Right forelimb (tissue), 1 donor: Measurements from ENCODE around the gene TBCA.
"Not testable (repeated sequence)": the region's sequence is repeated elsewhere in the genome, so short reads cannot be mapped to it uniquely, and the experiment has no call there.

Experiments
- DNase-seq: peaks from one replicate; pipeline ENCODE4 v3.0.0-alpha.2; 2018

TBCA gene

DNA sequence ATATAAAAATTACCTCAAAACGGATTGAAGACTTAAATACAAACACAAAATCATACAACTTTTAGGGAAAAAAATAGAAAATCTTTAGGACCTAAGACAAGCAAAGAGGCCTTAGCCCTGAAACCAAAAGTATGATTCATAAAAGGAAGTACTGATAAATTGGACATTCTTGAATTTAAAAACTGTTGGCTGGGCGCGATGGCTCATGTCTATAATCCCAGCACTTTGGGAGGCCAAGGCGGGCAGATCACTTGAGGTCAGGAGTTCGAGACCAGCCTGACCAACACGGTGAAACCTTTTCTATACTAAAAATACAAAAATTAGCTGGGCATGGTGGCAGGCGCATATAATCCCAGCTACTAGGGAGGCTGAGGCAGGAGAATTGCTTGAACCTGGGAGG is 76.6 kb downstream of the TBCA start:
- not testable (repeated sequence) for DNase-seq

DNA sequence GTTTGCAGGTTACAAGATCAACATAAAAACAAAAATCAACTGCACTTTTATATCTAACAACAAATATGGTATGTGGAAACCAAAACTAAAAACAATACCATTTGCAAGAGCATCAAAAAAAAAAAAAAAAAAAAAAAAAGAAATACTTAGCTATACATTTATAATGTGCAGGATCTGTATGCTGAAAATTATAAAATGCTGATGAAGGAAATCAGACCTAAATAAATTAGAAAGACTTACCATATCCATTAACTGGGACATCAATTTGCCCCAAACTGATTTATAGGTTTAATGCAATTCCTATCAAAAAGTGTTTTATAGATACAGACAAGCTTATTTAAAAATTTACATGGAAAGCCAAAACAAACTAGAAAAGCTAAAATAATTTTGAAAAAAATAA is 77.2 kb downstream of the TBCA start:
- DNase-seq, result no peak

DNA sequence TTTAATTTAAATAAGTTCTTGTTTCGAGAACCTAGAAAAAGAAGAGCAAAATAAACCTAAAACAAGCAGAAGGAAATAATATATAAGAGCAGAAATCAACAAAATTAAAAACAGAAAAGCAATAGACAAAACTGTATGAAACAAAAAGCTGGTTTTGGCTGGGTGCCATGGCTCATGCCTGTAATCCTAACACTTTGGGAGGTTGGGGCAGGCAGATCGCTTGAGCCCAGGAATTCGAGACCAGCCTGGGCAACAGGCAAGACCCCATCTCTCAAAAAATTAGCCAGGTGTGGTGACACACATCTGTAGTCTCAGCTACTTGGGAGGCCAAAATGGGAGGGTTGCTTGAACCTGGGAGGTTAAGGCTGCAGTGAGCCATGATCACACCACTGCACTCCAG is 78.4 kb downstream of the TBCA start:
- no peak for DNase-seq

DNA sequence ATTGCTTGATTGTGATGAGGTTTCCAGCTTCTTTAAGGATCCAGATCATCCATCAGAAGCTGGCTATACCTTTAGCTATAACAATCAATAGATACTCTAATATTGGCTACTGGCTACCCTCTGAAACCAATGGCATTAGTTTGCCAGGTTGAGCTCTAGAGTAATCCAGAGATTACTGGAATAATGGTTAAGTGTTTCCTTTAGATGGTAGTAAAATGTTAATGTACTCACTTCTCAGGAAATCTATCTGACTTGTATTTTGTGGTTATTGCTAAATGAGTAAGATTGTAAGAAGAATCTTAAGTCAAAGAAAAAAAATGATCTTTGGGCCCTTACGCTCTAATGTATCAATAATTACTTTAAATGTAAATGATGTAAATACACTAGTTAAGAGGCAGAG is 80.0 kb downstream of the TBCA start:
- DNase-seq, result no peak

DNA sequence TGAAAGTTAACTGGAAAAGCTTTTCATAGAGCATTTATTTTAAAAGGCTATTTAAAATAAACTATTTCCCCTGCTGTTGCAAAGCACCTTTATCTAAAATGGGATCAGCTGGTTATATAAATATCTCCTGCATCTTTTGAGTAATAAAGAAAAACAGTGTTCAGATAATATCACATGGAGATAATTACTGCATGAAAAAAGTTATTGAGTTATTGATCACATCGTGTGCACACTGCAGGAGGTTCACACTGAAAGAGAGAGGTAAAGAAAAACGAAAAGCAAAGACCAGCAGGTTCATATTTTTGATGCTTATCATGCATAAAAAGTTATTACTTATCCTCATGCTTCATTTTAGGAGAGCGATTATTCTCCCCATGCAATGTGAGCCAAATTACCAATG is 82.2 kb downstream of the TBCA start:
- no peak for DNase-seq

DNA sequence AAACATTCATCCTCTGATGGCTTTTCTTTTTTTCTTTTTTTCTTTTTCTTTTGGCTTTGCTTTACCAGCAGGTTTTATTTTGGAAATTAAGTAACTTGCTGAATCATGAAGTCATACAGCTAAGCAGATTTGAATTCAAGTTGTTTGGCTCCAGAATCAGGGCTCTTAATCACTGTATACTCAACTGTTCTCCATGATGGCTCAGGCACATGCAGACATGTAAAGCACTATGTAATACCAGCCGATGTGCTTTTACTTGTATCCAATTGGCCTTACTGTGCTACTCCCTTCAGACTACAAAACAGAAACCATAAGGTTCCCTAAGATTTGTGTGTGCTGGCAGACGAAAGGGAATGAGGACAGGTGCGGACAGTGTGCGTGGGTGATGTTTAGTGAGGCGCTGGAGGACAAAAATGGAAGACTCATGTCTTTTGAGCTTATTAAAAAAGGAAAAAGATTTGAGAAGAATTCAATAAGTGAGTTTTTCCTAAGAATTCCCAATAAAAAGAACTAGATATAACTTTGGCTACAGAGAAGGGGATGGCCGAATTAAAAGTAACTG is 92.9 kb downstream of the TBCA start:
- no peak for DNase-seq

DNA sequence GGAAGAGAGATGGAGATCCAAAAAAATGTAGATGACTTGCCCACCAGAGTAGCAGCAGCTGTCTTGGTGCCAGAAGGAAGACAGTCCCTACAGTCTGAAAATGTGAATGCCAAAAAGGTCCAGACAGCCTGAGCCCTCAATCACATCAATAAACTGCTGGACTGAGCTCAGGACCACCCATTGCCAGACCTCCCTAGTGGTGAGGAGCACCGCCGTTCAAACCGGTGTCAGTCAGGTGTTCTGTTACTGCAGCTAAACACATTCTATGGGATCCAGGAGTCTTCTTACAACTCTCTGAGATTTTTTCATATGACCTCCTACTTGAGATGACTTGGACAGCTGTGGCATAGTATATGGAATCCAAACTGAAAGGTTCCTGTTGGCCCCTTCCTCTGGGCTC is 105.6 kb downstream of the TBCA start:
- DNase-seq, result no peak

DNA sequence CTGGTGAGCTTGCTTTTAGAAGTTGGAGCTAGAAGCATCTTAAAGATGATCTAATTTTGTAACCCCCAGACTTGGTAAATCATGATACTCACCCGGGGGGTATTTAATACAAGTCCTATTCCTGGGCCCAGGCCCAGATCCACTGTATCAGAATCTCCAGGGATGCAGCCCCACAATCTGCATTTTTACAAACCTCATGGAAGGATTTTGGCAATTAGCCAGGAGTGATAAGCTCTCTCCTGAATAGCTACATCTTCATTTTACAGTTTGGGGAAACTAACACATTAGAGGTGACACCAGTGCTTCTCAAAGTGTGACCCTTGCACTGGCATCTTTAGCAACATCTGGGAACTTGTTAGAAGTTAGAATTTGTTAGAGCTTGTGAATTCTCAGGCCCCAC is 106.5 kb downstream of the TBCA start:
- DNase-seq, result no peak

DNA sequence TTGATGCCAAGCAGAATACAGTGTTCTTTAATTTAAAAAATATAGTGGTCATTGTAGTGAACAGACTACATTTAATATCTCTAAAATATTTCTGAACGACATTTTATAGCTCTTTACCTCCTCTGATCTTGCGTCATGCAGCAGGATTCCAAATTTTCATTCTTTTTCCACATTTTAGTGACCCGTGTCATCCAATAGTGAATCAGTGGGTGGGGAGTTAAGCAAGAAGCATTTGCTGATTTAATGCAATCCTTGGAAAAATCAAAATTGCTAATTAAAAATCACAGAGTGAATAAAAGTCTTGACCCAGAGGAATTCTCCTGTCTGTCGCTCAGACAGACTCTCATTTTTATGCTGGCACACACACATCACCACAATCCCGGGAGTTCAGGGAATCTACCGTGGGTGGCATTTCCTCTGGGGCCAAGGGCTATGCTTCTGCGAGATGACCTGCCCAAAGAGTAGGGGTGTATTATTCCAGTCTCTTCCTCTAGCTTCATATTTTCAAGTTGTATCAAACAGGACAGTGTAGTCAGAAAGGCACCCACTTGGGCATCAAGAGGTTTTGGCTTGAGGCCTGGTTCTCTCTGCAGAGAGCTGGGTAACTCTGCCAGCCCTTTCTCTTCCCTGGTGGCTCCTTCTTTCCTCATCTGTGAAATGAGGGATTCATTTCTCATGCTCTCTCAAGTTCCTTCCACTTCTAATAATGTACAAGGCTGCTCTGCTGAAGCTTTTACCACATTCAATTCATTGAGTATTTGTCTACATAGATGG is 112.9 kb downstream of the TBCA start:
- no peak for DNase-seq

DNA sequence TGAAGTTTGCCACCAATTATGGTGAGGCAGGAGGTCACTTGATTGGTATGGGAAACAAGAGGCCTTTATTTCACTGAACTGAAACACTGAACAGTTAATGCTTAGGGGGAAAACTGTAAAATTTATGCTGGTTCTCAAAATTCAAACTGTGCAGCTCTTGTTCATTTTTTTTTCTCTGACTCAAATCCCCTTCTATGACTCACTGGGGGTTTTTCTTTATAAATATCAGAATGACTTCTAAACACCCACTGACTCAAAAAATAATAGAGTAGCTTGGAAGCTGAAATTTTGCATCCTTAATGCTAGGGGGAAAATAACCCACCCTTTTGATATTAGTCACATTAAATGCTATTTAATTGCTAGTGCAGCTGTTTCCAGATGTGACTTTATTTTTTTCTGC is 113.5 kb downstream of the TBCA start:
- DNase-seq, result no peak

DNA sequence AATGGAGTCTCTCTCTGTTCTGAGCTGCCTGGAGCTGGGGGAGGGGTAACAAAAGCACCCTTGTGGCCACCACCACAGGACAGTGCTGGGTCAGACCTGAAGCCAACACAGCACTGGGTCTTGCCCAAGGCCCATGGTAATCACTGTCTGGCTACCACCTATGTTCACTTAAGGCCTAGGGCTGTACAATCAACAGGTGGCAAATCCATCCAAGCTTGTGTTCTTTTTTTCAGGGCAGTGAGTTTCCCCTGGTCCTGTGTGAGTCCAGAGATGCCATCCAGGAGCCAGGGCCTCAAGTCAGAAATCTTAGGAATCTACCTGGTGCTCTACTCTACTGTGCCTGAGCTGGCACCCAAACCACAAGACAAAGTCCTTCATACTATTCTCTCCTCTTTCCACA is 117.5 kb downstream of the TBCA start:
- DNase-seq, result no peak

DNA sequence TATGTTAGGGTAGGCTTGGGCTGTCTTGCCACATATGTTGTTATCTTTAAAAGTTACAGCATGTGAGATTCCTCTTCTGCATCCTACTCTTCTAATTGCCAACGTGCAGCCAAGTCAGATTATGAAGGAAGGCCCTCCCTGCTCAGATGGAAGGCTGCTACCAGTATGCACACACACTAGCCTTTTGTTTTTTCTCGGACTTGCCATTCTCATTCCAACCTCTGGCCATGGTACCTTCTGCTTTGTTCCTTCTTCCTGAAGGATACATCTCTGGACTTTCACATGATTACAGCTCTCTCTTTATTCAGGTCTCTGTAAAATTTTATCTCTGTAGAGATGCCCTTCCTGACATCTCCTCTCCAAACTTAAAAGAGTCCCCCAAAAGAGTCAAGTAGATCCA is 124.8 kb downstream of the TBCA start:
- peak; percentile 13 for DNase-seq

DNA sequence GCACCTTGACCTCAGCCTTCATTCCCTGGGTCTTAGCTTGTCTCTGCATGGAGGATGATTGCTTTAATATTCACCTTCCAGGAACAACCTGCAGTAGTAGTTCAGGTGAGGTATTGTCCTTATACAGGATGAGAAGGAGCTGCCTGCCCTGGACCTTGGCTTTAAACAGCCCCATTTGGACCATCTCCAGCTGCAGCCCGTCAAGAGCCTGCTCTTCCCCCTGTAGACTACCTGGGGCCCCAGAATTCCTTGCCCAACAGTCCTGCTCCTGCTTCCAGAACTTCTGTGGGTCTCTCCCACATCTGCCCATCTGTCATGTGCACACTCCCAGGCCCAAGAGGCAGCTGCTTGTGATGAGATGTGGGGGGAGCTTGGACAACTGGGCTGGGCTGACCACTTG is 125.5 kb downstream of the TBCA start:
- DNase-seq, result no peak

DNA sequence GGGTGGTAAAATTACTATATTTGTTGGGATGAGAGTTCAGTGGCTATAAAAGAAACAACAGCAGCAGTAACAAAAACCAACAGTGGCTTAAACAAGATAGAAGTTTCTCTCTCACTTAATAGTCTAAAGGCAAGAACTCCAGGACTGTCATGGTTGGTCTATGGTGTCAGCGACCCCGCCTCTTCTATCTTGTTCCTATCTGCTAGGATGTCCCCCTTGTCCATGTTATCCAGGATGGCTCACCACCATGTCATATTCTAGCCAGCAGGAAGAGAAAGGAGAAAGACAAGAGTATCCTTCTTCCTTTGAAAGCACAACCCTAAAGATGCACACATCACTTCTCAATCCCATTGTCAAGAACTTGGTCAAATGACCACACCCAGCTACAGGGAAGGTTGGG is 126.4 kb downstream of the TBCA start:
- DNase-seq, result no peak

DNA sequence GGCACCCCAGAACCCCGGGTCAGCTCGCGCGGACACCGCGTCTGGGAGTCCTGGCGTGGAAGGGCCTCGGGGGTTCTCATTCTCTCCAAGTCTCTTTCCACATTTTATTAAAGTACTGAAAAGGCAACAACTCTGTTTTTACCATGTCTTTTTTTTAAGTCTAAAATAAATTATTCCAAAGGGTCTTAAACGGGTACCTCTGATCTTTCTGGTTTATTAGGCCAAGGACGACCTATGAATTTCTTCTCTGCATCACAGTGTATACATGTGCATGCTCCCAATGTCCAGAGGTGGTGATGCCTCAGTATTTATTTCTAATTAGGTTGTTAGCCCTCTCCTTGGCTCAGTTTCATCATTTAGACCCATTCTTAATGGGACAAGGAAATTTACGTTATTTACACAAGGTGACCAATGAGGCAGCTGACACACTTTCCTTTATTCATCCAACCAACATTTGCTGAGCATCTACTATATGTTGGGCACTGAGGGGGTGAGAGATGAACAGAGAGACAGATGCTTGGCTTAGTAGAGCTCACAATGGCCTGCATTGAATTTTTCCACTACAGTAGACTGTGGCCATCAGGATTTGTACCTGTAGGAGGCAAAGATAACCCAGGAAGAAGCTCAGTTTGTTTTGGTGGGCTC is 130.0 kb downstream of the TBCA start:
- no peak for DNase-seq

DNA sequence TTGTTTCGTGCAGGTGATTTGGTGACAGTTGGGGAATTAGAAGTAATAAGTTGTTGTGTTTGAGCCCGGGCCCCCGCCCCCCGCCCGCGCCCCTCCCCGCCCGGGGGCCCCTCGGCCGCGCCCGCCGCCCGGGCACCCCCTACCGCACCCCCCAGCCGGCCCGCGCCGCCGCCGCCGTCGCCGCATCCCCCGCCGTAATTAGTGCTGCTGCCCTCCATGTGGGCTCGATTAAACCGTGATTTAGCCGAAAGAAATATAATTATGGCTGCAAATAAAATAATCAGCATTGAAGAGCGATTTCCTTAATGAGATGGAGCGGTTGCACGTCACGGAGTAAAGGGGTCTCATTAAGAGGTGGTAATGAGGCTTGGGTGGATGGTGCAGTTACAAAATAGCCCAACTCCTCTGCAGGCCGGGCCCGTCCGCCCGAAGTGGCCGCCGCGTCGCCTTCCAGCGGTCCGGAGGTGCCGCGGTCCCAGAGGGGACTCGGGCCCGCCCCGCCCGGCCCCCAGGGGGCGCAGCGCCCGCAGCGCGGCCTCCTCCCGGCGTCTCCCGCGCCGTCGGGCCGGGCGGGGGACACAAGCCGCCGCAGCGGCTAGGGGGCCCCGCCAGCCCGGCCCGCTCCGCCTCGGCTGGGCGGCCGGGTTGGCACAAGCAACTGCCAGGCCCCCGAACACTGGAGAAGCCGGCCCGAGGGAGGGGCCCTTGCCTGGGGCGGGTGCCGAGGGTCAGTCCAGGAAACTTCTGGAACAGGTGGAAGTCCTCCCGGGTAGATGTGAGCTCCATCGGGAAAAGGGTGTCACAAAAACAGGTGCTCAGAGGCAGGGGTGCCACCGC is 130.8 kb downstream of the TBCA start:
- no peak for DNase-seq

DNA sequence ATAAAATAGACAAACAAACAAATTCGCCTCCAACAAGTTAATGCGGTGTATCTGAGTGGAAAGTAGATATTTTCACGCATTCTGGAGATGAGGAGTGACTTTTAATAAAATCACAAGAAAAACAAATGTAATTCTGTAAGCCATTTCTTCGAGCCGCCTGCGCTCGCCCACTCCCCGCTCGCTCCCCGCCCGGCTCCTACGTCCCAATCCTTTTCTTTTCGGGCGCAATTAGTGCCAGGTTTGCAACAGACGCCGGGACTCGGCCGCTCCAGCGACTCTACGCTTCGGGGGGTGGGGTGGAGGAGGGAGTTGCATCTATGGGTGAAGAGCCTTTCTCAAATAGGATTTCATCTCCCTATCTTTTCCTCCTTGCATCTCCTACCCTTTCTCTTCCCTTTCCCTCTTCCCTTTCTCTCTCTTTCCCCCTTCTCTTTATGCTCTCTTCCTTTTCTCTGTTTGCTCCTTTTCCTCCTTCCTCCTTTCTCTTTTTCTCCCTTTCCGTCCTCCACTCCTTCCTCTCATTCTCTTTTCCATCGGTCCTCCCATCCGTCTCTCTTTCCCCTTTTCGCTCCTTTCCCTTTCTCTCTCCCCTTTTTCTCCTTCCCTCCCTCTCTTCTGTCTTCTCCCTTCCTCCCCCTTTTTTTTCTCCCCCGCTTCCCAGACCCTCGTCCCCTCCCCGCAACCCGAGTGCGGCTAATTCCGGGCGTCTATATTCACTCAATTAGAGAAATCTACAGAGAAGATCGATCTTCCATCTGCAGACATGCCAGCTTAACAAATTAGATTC is 131.6 kb downstream of the TBCA start:
- peak; percentile 45 for DNase-seq

DNA sequence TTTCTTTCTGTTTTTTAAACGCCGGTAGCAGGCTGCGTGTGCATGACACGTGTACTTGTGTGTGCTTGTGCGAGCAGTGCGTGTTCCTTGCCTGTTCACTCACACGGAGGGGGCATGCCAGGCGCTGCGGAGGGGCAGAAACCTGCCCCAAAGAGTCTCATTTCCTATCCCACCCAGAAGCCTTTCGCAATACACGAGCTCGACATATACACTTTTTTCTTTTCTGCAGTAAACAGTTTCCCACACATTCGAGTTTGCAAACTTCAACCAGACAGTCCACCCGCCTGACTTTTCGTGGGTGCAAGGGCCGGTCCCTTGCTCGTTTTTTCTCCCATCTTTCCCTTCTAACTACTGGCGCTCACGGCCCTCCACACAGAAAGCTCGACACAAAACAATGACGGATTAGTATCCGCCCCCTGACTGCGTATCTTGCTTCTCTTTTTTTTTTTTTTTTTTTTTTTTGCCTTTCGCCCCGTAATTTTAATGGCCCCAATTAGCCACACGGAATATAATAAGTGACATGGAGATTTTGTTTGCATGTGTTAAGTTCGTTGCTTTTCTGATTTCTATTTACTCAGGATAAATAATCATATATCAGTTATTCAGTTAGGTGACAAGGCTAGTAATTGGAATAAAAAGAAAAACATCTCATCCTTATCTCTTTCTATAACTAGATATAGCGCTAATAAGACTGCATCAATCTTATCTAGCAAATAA is 132.3 kb downstream of the TBCA start:
- no peak for DNase-seq

DNA sequence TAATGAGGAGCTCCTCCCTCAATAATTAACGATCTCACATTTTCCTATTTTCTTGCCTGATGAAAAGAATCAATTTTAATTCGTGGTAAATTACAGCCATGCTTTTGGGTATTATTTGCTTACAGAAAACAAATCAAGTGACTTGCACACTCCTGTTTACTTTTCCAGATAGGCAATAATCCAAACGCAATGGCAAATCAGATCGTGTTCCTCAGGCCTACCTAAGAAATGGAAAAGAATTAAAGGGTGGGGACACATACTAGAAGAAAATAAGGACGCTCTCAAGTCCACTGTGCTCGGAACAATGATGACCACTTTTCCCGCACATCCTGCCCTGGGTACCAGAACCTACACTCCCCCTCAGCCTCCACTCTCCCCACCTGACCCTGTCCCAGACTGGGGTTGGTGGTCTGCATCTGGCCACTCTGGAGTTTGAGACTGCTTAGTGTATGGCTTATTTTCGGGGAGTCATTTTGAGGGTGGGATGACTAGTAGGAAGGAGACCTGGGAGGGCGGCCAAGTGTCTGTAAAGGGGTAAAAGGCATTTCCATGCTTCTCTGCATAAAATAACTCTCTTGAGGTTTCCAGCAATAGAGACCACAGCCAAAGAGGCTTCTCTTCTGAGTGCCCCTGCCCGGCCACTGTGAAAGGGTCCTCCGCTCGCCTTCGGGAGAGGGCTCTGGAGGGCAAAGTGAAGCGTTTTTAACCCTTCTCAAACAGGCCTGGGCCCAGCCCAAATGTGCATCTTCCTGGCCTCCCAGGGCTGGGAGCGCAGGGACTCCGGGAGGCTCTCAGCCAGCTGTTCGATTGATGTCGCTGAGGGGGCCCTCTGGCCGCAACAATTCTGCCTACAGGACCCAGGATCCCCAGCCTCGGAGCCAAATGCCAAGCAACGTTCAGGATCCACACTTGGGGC is 133.1 kb downstream of the TBCA start:
- DNase-seq, result peak; percentile 60

DNA sequence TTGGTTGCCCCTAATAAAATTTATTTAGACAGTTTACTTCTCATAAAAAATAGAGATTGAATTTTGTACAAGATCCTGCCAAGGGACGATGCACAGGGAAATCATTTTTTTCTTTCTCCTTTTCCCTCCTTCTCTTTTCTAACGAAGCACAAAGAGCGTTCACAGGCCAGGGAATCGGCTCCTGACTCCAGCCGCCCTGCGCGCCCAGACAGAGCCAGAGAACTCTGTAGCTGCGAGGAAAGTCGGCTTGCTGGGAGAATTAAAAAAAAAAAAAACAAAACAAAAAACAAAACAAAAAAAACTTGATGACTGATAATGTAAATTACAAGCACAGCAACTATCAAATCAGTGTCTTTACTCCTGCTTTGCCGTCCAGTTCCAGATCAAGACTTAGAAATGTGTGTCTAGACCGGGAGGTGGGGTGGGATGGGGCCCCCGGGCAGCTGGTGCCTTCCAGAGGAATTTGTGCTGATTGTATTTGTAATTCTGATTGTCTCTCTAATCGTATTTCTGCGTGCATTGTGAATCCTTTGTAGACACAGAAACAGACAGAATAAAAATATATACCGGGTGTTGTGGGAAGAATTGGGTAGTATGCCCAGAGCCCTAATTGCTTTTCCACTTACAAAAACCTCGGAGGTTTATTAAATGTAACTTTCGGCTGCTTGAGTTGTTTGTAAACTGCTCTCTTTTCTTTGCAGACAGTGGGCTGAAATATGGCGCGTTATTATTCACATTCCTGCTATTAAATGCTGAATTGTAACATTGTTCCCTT is 134.0 kb downstream of the TBCA start:
- DNase-seq, result peak; percentile 53
